MM.1S (cell line): Measurements from ENCODE around the gene FUOM.

Experiments used
- CTCF ChIP-seq: fragments of 300-600 bp; sonication (generic); IDR thresholded peaks from 2 replicates; pipeline ENCODE4 v1.5.1; 2016; ENCODE audit warnings: antibody characterized with exemption, low read length, mixed read lengths
- EZH2 ChIP-seq: fragments of 300-600 bp; sonication (generic); optimal IDR thresholded peaks from 2 replicates; pipeline ENCODE3; 2017; ENCODE audit warnings: low read depth, mild to moderate bottlenecking, antibody characterized with exemption, low read length, mixed read lengths

DNA sequence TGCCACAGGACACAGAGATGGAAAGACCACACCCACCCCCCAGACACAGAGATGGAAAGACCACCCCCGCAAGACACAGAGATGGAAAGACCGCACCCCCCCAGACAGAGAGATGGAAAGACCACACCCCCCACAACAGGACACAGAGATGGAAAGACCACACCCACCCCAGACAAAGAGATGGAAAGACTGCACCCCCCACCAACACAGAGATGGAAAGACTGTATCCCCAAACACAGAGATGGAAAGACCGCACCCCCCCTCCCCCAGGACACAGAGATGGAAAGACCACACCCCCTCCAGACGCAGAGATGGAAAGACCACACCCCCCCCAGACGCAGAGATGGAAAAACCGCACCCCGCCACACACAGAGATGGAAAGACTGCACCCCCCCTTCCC lies 41.1 kb downstream of the FUOM start:
- TF ChIP-seq CTCF (no peak), EZH2 (no peak)
